HG03342 (cell line): ENCODE results near the gene USP37.

Source experiments
- ATAC-seq: cut with Tn5 transposase; IDR thresholded peaks from one replicate; pipeline ENCODE4 v1.9.1; 2021; ENCODE audit warnings: mild to moderate bottlenecking, moderate library complexity; ENCODE audit not compliant: unreplicated experiment

Gene USP37

DNA sequence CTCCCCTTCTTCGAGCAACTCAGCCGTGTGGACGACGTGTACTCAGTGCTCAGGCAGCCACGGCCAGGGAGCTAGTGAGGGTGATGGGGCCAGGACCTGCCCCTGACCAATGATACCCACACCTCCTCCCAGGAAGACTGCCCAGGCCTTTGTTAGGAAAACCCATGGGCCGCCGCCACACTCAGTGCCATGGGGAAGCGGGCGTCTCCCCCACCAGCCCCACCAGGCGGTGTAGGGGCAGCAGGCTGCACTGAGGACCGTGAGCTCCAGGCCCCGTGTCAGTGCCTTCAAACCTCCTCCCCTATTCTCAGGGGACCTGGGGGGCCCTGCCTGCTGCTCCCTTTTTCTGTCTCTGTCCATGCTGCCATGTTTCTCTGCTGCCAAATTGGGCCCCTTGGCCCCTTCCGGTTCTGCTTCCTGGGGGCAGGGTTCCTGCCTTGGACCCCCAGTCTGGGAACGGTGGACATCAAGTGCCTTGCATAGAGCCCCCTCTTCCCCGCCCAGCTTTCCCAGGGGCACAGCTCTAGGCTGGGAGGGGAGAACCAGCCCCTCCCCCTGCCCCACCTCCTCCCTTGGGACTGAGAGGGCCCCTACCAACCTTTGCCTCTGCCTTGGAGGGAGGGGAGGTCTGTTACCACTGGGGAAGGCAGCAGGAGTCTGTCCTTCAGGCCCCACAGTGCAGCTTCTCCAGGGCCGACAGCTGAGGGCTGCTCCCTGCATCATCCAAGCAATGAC, 163.6 kb downstream of the USP37 start:
- no peak for ATAC-seq

DNA sequence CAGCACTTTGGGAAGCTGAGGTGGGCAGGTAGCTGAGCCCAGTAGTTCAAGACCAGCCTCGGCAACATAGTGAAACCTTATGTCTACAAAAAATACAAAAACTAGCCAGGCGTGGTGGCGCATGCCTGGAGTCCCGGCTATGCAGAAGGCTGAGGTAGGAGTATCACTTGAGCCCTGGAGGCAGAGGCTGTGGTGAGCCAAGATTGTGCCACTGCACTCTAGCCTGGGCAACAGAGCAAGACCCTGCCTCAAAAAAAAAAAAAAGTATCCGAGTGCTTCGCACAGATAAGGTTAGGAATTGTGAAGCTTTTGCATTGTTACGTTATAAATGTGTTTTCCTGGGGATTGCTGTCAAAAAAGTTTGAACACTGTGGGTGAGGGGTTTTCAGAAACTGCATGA, 164.3 kb downstream of the USP37 start:
- no peak for ATAC-seq

DNA sequence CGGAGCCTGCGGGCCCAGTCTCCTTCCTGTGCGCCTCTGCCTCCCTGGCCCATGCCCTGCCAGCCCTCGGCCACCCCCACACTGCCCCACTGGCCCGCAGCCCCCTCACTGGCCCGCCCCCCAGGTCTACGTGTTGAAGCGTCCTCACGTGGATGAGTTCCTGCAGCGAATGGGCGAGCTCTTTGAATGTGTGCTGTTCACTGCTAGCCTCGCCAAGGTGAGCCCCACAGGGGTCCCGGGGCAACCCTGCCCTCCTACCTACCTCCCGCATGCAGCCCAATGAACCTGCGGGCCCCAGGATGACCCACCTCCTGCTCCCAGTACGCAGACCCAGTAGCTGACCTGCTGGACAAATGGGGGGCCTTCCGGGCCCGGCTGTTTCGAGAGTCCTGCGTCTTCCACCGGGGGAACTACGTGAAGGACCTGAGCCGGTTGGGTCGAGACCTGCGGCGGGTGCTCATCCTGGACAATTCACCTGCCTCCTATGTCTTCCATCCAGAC, 165.2 kb downstream of the USP37 start:
- ATAC-seq, result no peak

DNA sequence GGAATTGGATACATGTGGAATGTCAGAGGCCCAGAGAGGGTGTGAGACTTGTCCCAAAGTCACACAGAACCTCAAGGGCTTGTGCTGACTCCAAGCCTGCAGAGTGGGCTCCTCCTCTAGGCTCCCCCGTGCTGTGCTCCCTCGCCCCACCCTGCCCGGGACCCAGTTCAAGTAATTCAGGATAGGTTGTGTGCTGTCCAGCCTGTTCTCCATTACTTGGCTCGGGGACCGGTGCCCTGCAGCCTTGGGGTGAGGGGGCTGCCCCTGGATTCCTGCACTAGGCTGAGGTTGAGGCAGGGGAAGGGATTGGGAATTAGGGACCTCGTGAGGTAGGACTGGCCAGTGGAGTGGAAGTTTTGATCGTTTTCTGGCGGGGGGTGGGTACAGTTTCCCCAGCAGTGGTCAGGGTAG, 165.7 kb downstream of the USP37 start:
- ATAC-seq, result no peak

DNA sequence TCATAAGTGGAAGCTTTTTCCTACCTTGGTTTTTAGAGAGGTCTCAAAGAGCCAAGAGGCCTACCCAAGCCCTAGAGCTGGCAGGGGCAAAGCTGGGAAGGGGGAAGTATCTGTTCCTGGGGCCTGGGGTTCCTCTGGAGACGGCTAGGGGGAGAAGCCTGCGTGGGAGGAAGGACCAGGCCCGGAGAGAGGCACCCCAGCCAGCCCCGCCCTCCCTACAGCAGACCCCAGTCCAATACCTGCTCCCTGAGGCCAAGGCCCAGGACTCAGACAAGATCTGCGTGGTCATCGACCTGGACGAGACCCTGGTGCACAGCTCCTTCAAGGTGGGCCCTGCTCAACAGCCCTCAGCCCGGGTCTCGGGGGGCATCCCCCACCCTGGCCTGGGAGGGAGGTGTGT, 166.3 kb downstream of the USP37 start:
- ATAC-seq, result no peak

DNA sequence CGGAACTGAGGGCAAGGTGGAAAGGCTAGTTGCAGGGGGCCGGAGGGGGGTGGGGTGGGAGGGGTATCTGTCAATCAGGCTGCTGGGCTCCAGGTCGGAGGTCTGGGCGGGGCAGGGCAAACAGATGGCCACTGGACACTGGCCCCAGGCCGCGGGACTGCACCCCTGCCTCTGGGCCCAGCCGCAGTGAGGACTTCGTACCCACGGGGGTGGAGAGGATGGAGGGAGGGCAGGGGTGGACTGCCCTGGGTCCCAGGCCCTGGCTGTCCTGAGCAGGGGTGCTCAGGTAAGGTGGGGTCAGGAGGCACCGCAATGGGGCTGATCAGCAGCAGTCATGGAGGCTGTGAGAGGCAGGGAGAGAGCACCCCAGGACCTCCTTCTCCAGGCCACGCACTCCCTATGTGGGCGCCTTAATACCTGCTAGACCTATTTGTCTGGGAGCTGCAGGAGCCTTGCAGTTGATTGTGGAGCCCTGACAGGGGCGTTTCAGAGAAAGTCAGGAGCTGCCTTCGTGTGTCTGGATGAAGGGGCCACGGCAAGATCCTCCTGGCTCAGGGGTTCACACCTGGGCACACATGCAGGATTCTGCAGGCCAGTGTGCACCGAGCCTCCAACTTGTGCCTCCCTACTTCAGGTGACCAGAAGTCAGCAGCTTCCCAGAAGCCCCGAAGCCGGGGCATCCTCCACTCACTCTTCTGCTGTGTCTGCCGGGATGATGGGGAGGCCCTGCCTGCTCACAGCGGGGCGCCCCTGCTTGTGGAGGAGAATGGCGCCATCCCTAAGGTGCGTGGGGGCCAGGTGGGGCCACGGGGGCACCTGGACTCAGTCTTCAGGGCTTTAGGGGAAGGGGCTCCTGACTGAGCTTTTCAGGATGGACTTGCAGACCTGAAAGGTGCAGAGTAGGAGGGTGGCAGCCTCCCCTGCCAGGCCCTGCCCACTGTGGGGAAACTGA, 166.9 kb downstream of the USP37 start:
- ATAC-seq, result no peak
